Measurements from ENCODE around the gene DDX31. TPM values are rescaled to one million over a fixed set of nuclear protein-coding genes. Genes with fewer than 3 reads are reported as not detected.

The DDX31 gene
- total RNA-seq, 1 experiment from 2014 or later, result 14.6 TPM

GRCh38 chr9:132559711-132560110, 110.1 kb downstream of the DDX31 start:
- BruUV-seq (replicated peaks), result no TSS peak
- H3K4me2 ChIP-seq (ENCODE audit: low read length), result no peak overlapping the region
- no peak for TF ChIP-seq EZH2phosphoT487 (IDR thresholded peaks at IDR 0.05; ENCODE audit: borderline replicate concordance, low read length)
- TF ChIP-seq, protein P1, sequence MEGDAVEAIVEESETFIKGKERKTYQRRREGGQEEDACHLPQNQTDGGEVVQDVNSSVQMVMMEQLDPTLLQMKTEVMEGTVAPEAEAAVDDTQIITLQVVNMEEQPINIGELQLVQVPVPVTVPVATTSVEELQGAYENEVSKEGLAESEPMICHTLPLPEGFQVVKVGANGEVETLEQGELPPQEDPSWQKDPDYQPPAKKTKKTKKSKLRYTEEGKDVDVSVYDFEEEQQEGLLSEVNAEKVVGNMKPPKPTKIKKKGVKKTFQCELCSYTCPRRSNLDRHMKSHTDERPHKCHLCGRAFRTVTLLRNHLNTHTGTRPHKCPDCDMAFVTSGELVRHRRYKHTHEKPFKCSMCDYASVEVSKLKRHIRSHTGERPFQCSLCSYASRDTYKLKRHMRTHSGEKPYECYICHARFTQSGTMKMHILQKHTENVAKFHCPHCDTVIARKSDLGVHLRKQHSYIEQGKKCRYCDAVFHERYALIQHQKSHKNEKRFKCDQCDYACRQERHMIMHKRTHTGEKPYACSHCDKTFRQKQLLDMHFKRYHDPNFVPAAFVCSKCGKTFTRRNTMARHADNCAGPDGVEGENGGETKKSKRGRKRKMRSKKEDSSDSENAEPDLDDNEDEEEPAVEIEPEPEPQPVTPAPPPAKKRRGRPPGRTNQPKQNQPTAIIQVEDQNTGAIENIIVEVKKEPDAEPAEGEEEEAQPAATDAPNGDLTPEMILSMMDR (conservative IDR thresholded peaks at IDR 0.05; ENCODE audit: low read depth, low read length), result no peak
- TF ChIP-seq EZH2 (IDR thresholded peaks at IDR 0.05; ENCODE audit: low read length, unreplicated experiment), result no peak
- H3K79me2 ChIP-seq (ENCODE audit: low read length), result no peaks in the 10 kb centered on the region
- no peak overlapping the region for H3K4me3 ChIP-seq (ENCODE audit: low read length)
- no peaks in the 10 kb centered on the region for H3K4me1 ChIP-seq (ENCODE audit: insufficient read depth, low read length)
- DNase-seq (no peak), ATAC-seq (no peak)
- no peaks in the 10 kb centered on the region for H3K36me3 ChIP-seq (ENCODE audit: low read depth, low read length)
- H3K9me3 ChIP-seq (ENCODE audit: low read length), result no peaks in the 10 kb centered on the region
- intact Hi-C loops (cut with micrococcal nuclease), result no loop called here
- H3F3A ChIP-seq (ENCODE audit: low read length, unreplicated experiment), result no peaks in the 10 kb centered on the region
- CTCF ChIA-PET, result no interaction called here
- no peaks in the 10 kb centered on the region for H3K9me2 ChIP-seq (replicated peaks; ENCODE audit: low read length)
- no peak overlapping the region for H3K9ac ChIP-seq (ENCODE audit: low read length)
- no peak overlapping the region for H3K27ac ChIP-seq (ENCODE audit: low read length)
- no peaks in the 10 kb centered on the region for H4K20me1 ChIP-seq (ENCODE audit: low read length)
- no peaks in the 10 kb centered on the region for H3K27me3 ChIP-seq (ENCODE audit: low read length)
- POLR2A ChIA-PET (ENCODE audit: unreplicated experiment), result no interaction called here
- H2AFZ ChIP-seq (ENCODE audit: low read length), result no peak overlapping the region

GRCh38 chr9:132557159-132557558, 112.6 kb downstream of the DDX31 start:
- no peak overlapping the region for H3K27ac ChIP-seq (ENCODE audit: low read length)
- H3K79me2 ChIP-seq (ENCODE audit: low read length), result no peaks in the 10 kb centered on the region
- no peaks in the 10 kb centered on the region for H3K36me3 ChIP-seq (ENCODE audit: low read depth, low read length)
- no peaks in the 10 kb centered on the region for H3K4me1 ChIP-seq (ENCODE audit: insufficient read depth, low read length)
- no TSS peak for BruUV-seq (replicated peaks)
- ChIA-PET CTCF (no interaction called here), POLR2A (ENCODE audit: unreplicated experiment) (no interaction called here)
- TF ChIP-seq, protein P1 (conservative IDR thresholded peaks at IDR 0.05; ENCODE audit: low read depth, low read length), result no peak
- TF ChIP-seq EZH2phosphoT487 (IDR thresholded peaks at IDR 0.05; ENCODE audit: borderline replicate concordance, low read length) (no peak), EZH2 (IDR thresholded peaks at IDR 0.05; ENCODE audit: low read length, unreplicated experiment) (no peak)
- ATAC-seq (no peak), DNase-seq (no peak)
- H3K27me3 ChIP-seq (ENCODE audit: low read length), result no peaks in the 10 kb centered on the region
- no peak overlapping the region for H3K4me2 ChIP-seq (ENCODE audit: low read length)
- H3K9ac ChIP-seq (ENCODE audit: low read length), result no peak overlapping the region
- no peaks in the 10 kb centered on the region for H3K9me2 ChIP-seq (replicated peaks; ENCODE audit: low read length)
- no peaks in the 10 kb centered on the region for H4K20me1 ChIP-seq (ENCODE audit: low read length)
- H3K9me3 ChIP-seq (ENCODE audit: low read length), result no peaks in the 10 kb centered on the region
- H3K4me3 ChIP-seq (ENCODE audit: low read length), result no peak overlapping the region
- intact Hi-C loops (cut with micrococcal nuclease), result no loop called here
- H2AFZ ChIP-seq (ENCODE audit: low read length), result no peak overlapping the region
- H3F3A ChIP-seq (ENCODE audit: low read length, unreplicated experiment), result no peaks in the 10 kb centered on the region

DNA sequence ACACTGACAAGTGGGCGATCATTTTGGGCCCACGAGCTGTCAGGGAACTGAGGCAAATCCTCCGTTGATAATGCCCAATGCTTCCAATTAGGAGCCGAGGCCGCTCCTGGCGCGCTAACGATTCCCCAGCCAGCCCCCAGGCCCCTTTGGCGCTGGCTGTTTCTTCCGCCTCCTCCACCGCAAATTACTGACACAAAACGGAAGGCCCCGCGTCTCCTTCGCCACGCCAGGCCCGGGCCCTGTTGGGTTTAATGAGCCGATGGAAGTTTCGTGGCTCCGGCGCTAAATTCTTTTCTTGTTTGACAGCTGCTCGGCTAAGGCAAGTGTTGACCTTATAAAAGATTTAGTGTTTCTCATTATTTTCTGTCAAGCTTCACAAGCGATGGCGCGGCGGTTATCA, 113.1 kb downstream of the DDX31 start:
- no peak overlapping the region for H3K4me3 ChIP-seq (ENCODE audit: low read length)
- no peaks in the 10 kb centered on the region for H3K36me3 ChIP-seq (ENCODE audit: low read depth, low read length)
- no peaks in the 10 kb centered on the region for H3K27me3 ChIP-seq (ENCODE audit: low read length)
- ATAC-seq (no peak), DNase-seq (no peak)
- no peaks in the 10 kb centered on the region for H3F3A ChIP-seq (ENCODE audit: low read length, unreplicated experiment)
- H2AFZ ChIP-seq (ENCODE audit: low read length), result no peak overlapping the region
- CTCF ChIA-PET, result no interaction called here
- no TSS peak for BruUV-seq (replicated peaks)
- H3K9me3 ChIP-seq (ENCODE audit: low read length), result no peaks in the 10 kb centered on the region
- H3K4me2 ChIP-seq (ENCODE audit: low read length), result no peak overlapping the region
- no peak overlapping the region for H3K27ac ChIP-seq (ENCODE audit: low read length)
- no peaks in the 10 kb centered on the region for H4K20me1 ChIP-seq (ENCODE audit: low read length)
- H3K4me1 ChIP-seq (ENCODE audit: insufficient read depth, low read length), result no peaks in the 10 kb centered on the region
- no peak overlapping the region for H3K9ac ChIP-seq (ENCODE audit: low read length)
- POLR2A ChIA-PET (ENCODE audit: unreplicated experiment), result no interaction called here
- intact Hi-C loops (cut with micrococcal nuclease), result no loop called here
- H3K79me2 ChIP-seq (ENCODE audit: low read length), result no peaks in the 10 kb centered on the region
- no peak for TF ChIP-seq EZH2 (IDR thresholded peaks at IDR 0.05; ENCODE audit: low read length, unreplicated experiment)
- TF ChIP-seq, protein P1 (conservative IDR thresholded peaks at IDR 0.05; ENCODE audit: low read depth, low read length), result no peak
- TF ChIP-seq EZH2phosphoT487 (IDR thresholded peaks at IDR 0.05; ENCODE audit: borderline replicate concordance, low read length), result no peak
- H3K9me2 ChIP-seq (replicated peaks; ENCODE audit: low read length), result no peaks in the 10 kb centered on the region
